Measurements from ENCODE around the gene COX6B1.

The COX6B1 gene

DNA sequence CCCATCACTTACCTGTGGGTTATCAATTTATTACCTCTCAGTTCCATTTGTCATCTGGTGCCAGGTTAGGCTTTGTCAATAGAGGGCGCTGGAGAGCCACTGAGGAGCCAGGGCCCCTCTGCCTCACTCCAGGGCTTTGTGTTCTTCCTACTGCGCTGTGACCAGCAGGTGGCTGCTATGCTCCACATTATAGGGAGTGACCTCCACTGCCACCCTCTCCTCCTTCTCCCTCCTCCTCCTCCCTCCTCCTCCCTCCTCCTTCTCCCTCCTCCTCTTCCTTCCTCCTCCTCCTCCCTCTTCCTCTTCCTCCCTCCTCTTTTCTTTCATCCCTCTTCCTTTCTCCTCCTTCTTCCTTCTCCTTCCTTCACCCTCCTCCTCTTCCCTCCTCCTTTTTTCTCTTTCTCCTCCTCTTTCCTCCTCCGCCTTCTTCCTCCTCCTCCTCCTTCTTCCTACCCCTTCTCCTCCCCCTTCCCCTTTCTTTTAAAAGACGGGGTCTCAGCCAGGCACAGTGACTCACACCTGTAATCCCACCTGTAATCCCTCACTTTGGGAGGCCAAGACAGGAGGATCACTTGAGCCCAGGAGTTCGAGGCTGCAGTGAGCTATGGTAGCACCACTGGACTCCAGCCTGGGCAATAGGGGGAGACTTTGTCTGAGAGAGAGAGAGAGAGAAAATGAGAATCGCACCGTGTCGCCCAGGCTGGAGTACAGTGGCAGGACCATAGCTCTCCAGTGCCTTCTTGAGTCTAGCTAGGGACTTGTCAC is 45.9 kb downstream of the COX6B1 start (continued):
- TF ChIP-seq PRDM10 (tag by site-specific recombination; IDR thresholded peaks at IDR 0.05) (no peak), ZNF202 (tag by site-specific recombination; IDR thresholded peaks at IDR 0.05; ENCODE audit: borderline replicate concordance) (no peak; the same call in 1 of the 2 replicates), REPIN1 (tag by site-specific recombination; IDR thresholded peaks at IDR 0.05; ENCODE audit: low read depth) (peak; percentile 84; the same call in 1 of the 2 replicates), ZNF514 (tag by site-specific recombination; IDR thresholded peaks at IDR 0.05) (peak; percentile 81; the same call in 1 of the 2 replicates), ZNF23 (tag by site-specific recombination; IDR thresholded peaks at IDR 0.05; ENCODE audit: borderline replicate concordance) (no peak), ZFP69B (tag by site-specific recombination; IDR thresholded peaks at IDR 0.05) (peak; percentile 80), ZFHX2 (tag by site-specific recombination; conservative IDR thresholded peaks at IDR 0.05) (peak; percentile 98), ZNF596 (tag by site-specific recombination; IDR thresholded peaks at IDR 0.05) (no peak), SP2 (tag by site-specific recombination; IDR thresholded peaks at IDR 0.05) (peak; percentile 60), ZNF280C (tag by site-specific recombination; IDR thresholded peaks at IDR 0.05) (no peak), ZBTB20 (tag by site-specific recombination; IDR thresholded peaks at IDR 0.05) (no peak), ZSCAN23 (tag by site-specific recombination; IDR thresholded peaks at IDR 0.05) (peak; percentile 70; the same call in 1 of the 2 replicates), ZFP3 (tag by site-specific recombination; IDR thresholded peaks at IDR 0.05; ENCODE audit: low read depth) (peak; percentile 16; the same call in 1 of the 2 replicates), HOXD13 (CRISPR knock-in tag; IDR thresholded peaks at IDR 0.05; ENCODE audit: borderline replicate concordance) (no peak), ZNF350 (tag by site-specific recombination; IDR thresholded peaks at IDR 0.05) (no peak), ZNF837 (tag by site-specific recombination; IDR thresholded peaks at IDR 0.05) (no peak), ZNF292 (tag by site-specific recombination; IDR thresholded peaks at IDR 0.05; ENCODE audit: borderline replicate concordance, low read depth) (no peak), ZNF132 (tag by site-specific recombination; IDR thresholded peaks at IDR 0.05; ENCODE audit: borderline replicate concordance) (no peak), SALL2 (tag by site-specific recombination; IDR thresholded peaks at IDR 0.05; ENCODE audit: borderline replicate concordance) (0 out of 2 replicates have a peak, but pooled peaks have one; percentile 72), ZNF184 (tag by site-specific recombination; IDR thresholded peaks at IDR 0.05) (no peak), ZNF621 (tag by site-specific recombination; IDR thresholded peaks at IDR 0.05) (no peak), ZNF175 (tag by site-specific recombination; IDR thresholded peaks at IDR 0.05) (no peak; the same call in 1 of the 2 replicates), ZBTB17 (tag by site-specific recombination; IDR thresholded peaks at IDR 0.05) (peak; percentile 64), ZNF510 (tag by site-specific recombination; IDR thresholded peaks at IDR 0.05; ENCODE audit: insufficient replicate concordance) (no peak), ZNF24 (tag by site-specific recombination; IDR thresholded peaks at IDR 0.05) (no peak), KLF8 (tag by site-specific recombination; IDR thresholded peaks at IDR 0.05) (peak; percentile 95), ZNF426 (tag by site-specific recombination; IDR thresholded peaks at IDR 0.05) (no peak), ZNF112 (tag by site-specific recombination; IDR thresholded peaks at IDR 0.05) (no peak)
- TF ChIP-seq, protein P1, sequence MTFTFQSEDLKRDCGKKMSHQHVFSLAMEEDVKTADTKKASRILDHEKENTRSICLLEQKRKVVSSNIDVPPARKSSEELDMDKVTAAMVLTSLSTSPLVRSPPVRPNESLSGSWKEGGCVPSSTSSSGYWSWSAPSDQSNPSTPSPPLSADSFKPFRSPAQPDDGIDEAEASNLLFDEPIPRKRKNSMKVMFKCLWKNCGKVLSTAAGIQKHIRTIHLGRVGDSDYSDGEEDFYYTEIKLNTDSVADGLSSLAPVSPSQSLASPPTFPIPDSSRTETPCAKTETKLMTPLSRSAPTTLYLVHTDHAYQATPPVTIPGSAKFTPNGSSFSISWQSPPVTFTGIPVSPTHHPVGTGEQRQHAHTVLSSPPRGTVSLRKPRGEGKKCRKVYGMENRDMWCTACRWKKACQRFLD (tag by site-specific recombination; IDR thresholded peaks at IDR 0.05) = 0 out of 2 replicates have a peak, but pooled peaks have one; percentile 79
- TF ChIP-seq, protein P2, sequence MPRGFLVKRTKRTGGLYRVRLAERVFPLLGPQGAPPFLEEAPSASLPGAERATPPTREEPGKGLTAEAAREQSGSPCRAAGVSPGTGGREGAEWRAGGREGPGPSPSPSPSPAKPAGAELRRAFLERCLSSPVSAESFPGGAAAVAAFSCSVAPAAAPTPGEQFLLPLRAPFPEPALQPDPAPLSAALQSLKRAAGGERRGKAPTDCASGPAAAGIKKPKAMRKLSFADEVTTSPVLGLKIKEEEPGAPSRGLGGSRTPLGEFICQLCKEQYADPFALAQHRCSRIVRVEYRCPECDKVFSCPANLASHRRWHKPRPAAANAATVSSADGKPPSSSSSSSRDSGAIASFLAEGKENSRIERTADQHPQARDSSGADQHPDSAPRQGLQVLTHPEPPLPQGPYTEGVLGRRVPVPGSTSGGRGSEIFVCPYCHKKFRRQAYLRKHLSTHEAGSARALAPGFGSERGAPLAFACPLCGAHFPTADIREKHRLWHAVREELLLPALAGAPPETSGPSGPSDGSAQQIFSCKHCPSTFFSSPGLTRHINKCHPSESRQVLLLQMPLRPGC (tag by site-specific recombination; IDR thresholded peaks at IDR 0.05) = peak; percentile 52; the same call in 1 of the 2 replicates

Data from HEK293 (cell line).